HepG2 (cell line): ENCODE data around the gene PLEKHG2. TPM values are rescaled to one million over a fixed set of nuclear protein-coding genes. Genes with fewer than 3 reads are reported as not detected.

Experiments
- BHLHE40 ChIP-seq: IDR thresholded peaks from 2 replicates; pipeline ENCODE4 v1.6.1; 2011; ENCODE audit warnings: low read length, improper control_type of control experiment
- CCAR2 ChIP-seq: fragments of 200-400 bp; formaldehyde crosslinking; optimal IDR thresholded peaks from 2 replicates; pipeline ENCODE3; 2018; ENCODE audit warnings: low read depth, mild to moderate bottlenecking, low read length, moderate library complexity
- FIP1L1 ChIP-seq: fragments of 200-400 bp; formaldehyde crosslinking; IDR thresholded peaks from 2 replicates; pipeline ENCODE4 v1.6.1; 2018; ENCODE audit warnings: low read depth, mild to moderate bottlenecking, low read length, moderate library complexity, borderline replicate concordance; ENCODE audit not compliant: insufficient read depth
- HDAC1 ChIP-seq: sonication (generic); formaldehyde crosslinking; IDR thresholded peaks from 2 replicates; pipeline ENCODE4 v1.5.1; 2020; ENCODE audit warnings: mild to moderate bottlenecking, missing genetic modification reagents
- HDAC2 ChIP-seq: sonication (generic); formaldehyde crosslinking; IDR thresholded peaks from 2 replicates; pipeline ENCODE4 v1.4.0; 2020; ENCODE audit warnings: missing genetic modification reagents
- HNF4A ChIP-seq: sonication (generic); formaldehyde crosslinking; IDR thresholded peaks from 2 replicates; pipeline ENCODE4 v1.4.0; 2020; ENCODE audit warnings: missing genetic modification reagents
- JUNB ChIP-seq: sonication (generic); formaldehyde crosslinking; IDR thresholded peaks from 2 replicates; pipeline ENCODE4 v1.8.0; 2022; ENCODE audit warnings: missing genetic modification reagents, mild to moderate bottlenecking, borderline replicate concordance
- KAT7 ChIP-seq: IDR thresholded peaks from 2 replicates; pipeline ENCODE4 v1.6.1; 2018; ENCODE audit warnings: borderline replicate concordance, missing compliant biosample characterization
- MIER2 ChIP-seq: IDR thresholded peaks from 2 replicates; pipeline ENCODE4 v1.6.1; 2016; ENCODE audit warnings: missing biosample characterization, missing genetic modification reagents
- RAD51 ChIP-seq: fragments of 450-650 bp; IDR thresholded peaks from 2 replicates; pipeline ENCODE4 v1.6.1; 2016; ENCODE audit warnings: borderline replicate concordance
- SMAD9 ChIP-seq: sonication (generic); formaldehyde crosslinking; IDR thresholded peaks from 2 replicates; pipeline ENCODE4 v1.5.1; 2020; ENCODE audit warnings: mild to moderate bottlenecking, missing genetic modification reagents
- TMF1 ChIP-seq: sonication (generic); formaldehyde crosslinking; IDR thresholded peaks from 2 replicates; pipeline ENCODE4 v1.8.1; 2022; ENCODE audit warnings: low read depth, missing genetic modification reagents
- YEATS2 ChIP-seq: sonication (generic); formaldehyde crosslinking; IDR thresholded peaks from 2 replicates; pipeline ENCODE4 v1.4.0; 2020; ENCODE audit warnings: missing genetic modification reagents, borderline replicate concordance
- ZFP37 ChIP-seq: sonication (generic); formaldehyde crosslinking; IDR thresholded peaks from 2 replicates; pipeline ENCODE4 v1.4.0; 2020; ENCODE audit warnings: missing genetic modification reagents, borderline replicate concordance
- ZKSCAN8 ChIP-seq: IDR thresholded peaks from 2 replicates; pipeline ENCODE4 v1.6.1; 2016; ENCODE audit warnings: borderline replicate concordance, missing genetic modification reagents, missing compliant biosample characterization
- ZNF12 ChIP-seq: sonication (generic); formaldehyde crosslinking; IDR thresholded peaks from 2 replicates; pipeline ENCODE4 v1.5.0; 2020; ENCODE audit warnings: missing genetic modification reagents
- ZNF224 ChIP-seq: sonication (generic); formaldehyde crosslinking; IDR thresholded peaks from 2 replicates; pipeline ENCODE4 v1.5.0; 2020; ENCODE audit warnings: mild to moderate bottlenecking, missing genetic modification reagents
- ZNF281 ChIP-seq: sonication (generic); formaldehyde crosslinking; IDR thresholded peaks from 2 replicates; pipeline ENCODE4 v1.4.0; 2020; ENCODE audit warnings: missing genetic modification reagents, borderline replicate concordance
- ZNF512 ChIP-seq: sonication (generic); formaldehyde crosslinking; IDR thresholded peaks from 2 replicates; pipeline ENCODE4 v1.4.0; 2020; ENCODE audit warnings: mild to moderate bottlenecking, missing genetic modification reagents
- ZNF724P ChIP-seq: sonication (generic); formaldehyde crosslinking; IDR thresholded peaks from 2 replicates; pipeline ENCODE4 v1.8.0; 2022; ENCODE audit warnings: missing genetic modification reagents, borderline replicate concordance
- ZSCAN22 ChIP-seq: sonication (generic); formaldehyde crosslinking; IDR thresholded peaks from 2 replicates; pipeline ENCODE4 v1.4.0; 2020; ENCODE audit warnings: mild to moderate bottlenecking, missing genetic modification reagents
- polyA plus RNA-seq, 8 experiments: library from polyadenylated mRNA; depleted of rRNA in 3 of 8; stranded (reverse) in 7 of 8; unstranded in 1 of 8; fragments of >200 nt; fragmentation: Illumina TruSeq in 4 of 8; extraction: Trizol in 4 of 8; gene quantifications; 2 replicates each; pipeline versions ENCODE4 v1.2.1 to v1.2.3, GENCODE V29; 2011 to 2016; ENCODE audit warnings: low read depth in 4 of 8, missing spikeins in 1 of 8, mixed read lengths in 1 of 8; ENCODE audit not compliant: insufficient read depth in 1 of 8
- total RNA-seq, 5 experiments: library from RNA; depleted of rRNA; stranded (reverse); fragments of >200 nt; fragmentation: Illumina TruSeq; extraction: Trizol; gene quantifications; 2 replicates each; pipeline ENCODE4 v1.2.3, GENCODE V29; 2016; ENCODE audit warnings: low read depth in 1 of 5
- TF ChIP-seq, protein P1 (sequence below): sonication (generic); formaldehyde crosslinking; IDR thresholded peaks from 2 replicates; pipeline ENCODE4 v1.8.1; 2023; ENCODE audit warnings: mild to moderate bottlenecking, inconsistent platforms, moderate library complexity, missing genetic modification reagents, borderline replicate concordance
- TF ChIP-seq, protein P2 (sequence below): sonication (generic); formaldehyde crosslinking; IDR thresholded peaks from 2 replicates; pipeline ENCODE4 v1.4.0; 2020; ENCODE audit warnings: mild to moderate bottlenecking, low read depth, missing genetic modification reagents

The PLEKHG2 gene
- total and polyA plus RNA-seq, 2 of the 13 experiments (the other 11 are each of a cell fraction or from before 2014, with no cell fraction given) = 3.6 to 6.8 TPM

- no peak for TF ChIP-seq ZNF724P (CRISPR knock-in tag)
- TF ChIP-seq CCAR2 = no peak
- no peak for TF ChIP-seq YEATS2 (CRISPR knock-in tag)
- no peak for TF ChIP-seq JUNB (CRISPR knock-in tag)
- no peak for TF ChIP-seq KAT7 (CRISPR knock-in tag)
- no peak for TF ChIP-seq BHLHE40
- peak; percentile 19; the same call in 1 of the 2 replicates for TF ChIP-seq HDAC2 (CRISPR knock-in tag)
- TF ChIP-seq ZNF512 (CRISPR knock-in tag) = no peak
- TF ChIP-seq TMF1 (CRISPR knock-in tag) = no peak
- peak; percentile 67 for TF ChIP-seq HDAC1 (CRISPR knock-in tag)
- TF ChIP-seq, protein P1, sequence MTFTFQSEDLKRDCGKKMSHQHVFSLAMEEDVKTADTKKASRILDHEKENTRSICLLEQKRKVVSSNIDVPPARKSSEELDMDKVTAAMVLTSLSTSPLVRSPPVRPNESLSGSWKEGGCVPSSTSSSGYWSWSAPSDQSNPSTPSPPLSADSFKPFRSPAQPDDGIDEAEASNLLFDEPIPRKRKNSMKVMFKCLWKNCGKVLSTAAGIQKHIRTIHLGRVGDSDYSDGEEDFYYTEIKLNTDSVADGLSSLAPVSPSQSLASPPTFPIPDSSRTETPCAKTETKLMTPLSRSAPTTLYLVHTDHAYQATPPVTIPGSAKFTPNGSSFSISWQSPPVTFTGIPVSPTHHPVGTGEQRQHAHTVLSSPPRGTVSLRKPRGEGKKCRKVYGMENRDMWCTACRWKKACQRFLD (CRISPR knock-in tag) = no peak
- 0 out of 2 replicates have a peak, but pooled peaks have one; percentile 33 for TF ChIP-seq ZNF224
- no peak for TF ChIP-seq ZSCAN22
- TF ChIP-seq, protein P2, sequence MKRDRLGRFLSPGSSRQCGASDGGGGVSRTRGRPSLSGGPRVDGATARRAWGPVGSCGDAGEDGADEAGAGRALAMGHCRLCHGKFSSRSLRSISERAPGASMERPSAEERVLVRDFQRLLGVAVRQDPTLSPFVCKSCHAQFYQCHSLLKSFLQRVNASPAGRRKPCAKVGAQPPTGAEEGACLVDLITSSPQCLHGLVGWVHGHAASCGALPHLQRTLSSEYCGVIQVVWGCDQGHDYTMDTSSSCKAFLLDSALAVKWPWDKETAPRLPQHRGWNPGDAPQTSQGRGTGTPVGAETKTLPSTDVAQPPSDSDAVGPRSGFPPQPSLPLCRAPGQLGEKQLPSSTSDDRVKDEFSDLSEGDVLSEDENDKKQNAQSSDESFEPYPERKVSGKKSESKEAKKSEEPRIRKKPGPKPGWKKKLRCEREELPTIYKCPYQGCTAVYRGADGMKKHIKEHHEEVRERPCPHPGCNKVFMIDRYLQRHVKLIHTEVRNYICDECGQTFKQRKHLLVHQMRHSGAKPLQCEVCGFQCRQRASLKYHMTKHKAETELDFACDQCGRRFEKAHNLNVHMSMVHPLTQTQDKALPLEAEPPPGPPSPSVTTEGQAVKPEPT = no peak
- TF ChIP-seq MIER2 = no peak
- TF ChIP-seq HNF4A (CRISPR knock-in tag) = no peak
- TF ChIP-seq SMAD9 = no peak
- no peak for TF ChIP-seq FIP1L1
- 0 out of 2 replicates have a peak, but pooled peaks have one; percentile 39 for TF ChIP-seq ZNF12 (CRISPR knock-in tag)
- TF ChIP-seq RAD51 = no peak
- TF ChIP-seq ZFP37 (CRISPR knock-in tag) = peak; percentile 69
- TF ChIP-seq ZNF281 = no peak; the same call in 1 of the 2 replicates
- no peak for TF ChIP-seq ZKSCAN8
Observed at GRCh38 chr19:39406656-39407409, 5.6 kb upstream of the PLEKHG2 start, which contains the start of gene ZFP36 (continued).
